ENCODE results near the gene ASIC4. TPM values are rescaled to one million over a fixed set of nuclear protein-coding genes. Genes with fewer than 3 reads are reported as not detected.

The ASIC4 gene
- total RNA-seq, 1 experiment from 2014 or later, result 0.08 TPM

DNA sequence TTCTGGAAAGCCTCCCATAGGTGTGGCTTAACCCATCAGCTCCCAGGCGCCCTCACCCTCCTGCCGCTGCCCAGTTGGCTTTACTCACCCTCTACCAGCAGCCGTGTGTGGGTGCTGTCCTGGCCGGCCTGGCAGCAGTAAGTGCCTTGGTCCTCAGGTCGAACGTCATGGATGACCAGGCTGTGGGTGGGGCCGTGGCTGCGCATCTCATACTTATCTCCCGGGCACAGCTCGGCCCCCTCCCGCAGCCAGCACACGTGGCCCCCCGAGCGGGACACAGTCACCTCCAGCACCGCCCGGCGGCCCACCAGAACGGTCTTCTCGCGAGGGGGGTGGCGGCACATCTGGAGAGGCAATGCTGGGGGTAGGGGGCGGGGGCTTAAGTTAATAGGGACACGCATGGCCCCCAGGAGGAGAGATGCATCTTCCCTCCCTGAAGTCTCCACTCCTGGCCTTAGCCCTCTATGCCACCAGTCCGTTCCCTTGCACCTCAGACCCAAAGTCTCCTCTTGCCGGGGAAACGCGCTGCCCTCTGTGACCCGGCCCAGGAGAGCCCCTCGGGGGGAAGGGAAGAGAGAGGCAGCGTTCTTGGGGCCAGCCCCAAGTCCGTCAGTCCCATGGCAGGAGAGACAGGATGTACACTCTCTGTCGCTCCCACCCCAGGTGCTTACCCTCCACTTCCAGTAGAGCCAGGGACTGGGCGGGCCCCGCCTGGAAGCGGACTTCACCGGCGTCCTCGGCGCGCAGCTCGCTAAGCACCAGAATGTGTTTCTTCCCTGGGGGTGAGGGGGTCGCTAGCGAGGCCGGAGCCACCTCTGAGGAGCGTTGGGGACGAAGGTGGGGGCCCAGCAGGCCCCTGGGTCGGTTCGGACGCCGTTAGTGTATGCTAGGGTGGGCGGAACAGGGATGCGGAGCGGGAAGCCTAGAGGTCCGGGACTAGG lies 37.4 kb downstream of the ASIC4 start:
- no peak for DNase-seq (ENCODE audit: low spot score)

DNA sequence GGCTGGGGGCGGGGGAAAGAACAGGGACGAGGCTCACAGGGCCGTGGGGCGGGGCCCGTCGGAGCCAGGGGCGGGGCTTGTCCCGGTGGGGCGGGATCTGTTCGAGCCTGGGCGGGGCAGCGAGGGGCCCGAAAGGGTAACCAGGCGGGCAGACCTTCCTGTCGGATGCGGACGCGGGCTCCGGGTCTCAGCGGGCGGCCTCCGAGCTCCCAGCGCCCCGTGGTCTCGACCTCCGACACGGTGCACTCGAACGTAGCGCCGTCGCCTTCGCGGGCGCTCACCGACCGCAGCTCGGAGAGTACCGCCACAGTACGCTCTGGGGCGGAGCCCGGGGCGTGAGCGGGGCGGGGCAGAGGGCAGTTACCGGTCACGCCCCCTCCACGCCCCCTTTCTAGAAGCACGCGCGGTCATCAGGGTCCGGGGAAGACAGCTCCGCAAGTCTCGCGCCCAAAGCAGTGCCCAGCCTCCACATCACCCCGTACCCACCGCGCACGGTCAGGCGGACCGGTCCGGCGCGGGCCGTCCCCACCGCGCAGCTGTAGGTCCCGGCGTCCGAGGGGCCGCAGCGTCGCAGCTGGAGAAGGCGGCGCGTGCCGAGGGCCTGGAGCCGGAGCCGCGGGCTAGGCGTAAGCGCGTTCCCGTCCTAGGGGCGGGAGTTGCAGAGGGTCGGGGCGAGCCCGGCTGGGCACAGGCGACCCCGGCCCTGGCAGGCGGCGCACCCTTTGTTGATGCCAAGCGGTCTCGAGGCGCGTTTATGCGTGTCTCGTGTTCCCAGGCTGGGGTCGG lies 38.3 kb downstream of the ASIC4 start:
- no peak for DNase-seq (ENCODE audit: low spot score)

GRCh38 chr2:219553168-219553417 lies 38.8 kb downstream of the ASIC4 start:
- no peak for DNase-seq (ENCODE audit: low spot score)

GRCh38 chr2:219553463-219553963 lies 39.2 kb downstream of the ASIC4 start:
- DNase-seq (ENCODE audit: low spot score), result no peak

DNA sequence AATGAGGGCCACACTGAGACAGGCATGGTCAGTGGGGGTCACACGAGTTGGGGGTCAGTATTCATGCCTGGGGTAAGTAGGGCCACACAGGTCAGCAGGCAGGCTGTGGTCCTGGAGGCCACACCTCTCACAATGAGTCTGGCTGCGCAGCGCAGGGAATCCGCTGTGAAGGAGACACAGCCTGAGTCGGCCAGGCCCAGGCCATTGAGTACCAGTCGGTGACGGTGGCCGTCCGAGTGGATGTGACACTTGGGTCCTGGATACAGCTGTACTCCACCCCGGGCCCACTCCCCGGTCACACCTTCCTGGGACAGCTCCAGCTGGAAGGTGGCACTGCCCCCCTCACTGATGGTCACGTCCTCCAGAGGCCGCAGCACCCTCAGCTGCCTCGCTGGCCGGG lies 40.1 kb downstream of the ASIC4 start:
- no peak for DNase-seq (ENCODE audit: low spot score)

DNA sequence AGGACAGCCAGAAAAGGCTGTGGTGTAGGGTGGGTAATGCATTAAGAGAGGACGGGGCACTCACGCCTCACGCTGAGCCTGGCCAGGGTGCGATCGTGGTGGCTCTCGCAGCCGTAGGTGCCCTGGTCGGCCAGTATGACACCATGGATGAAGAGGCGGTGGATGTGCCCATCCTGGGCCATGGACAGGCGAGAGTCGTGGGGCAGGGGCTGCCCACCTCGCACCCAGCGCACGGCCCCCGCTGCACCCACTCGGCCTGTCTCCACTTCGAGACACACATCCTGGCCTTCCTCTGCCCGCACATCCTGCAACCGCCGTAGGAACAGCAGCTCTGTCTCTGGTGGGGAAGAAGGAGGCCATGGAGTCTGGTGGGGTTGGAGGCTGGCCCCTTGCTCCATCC lies 41.7 kb downstream of the ASIC4 start:
- DNase-seq (ENCODE audit: low spot score), result no peak

DNA sequence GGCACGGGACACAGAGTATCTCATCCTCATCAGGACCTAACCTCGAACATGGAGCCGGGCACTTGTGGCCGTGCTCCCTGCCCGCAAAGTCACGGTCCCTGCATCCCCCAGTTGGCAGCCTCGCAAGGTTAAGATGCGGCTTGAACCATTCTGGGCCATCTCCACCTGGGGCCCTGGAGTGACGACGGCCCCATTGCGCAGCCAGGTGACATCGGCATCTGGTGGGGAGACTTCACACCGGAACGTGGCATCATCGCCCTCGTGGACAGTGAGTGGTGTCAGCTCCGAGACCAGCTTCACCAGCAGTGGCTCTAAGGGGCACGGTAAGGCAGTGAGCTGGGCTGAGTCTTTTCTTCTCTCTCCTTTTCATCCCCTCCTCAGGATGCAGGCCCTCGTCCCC lies 42.1 kb downstream of the ASIC4 start:
- no peak for DNase-seq (ENCODE audit: low spot score)

DNA sequence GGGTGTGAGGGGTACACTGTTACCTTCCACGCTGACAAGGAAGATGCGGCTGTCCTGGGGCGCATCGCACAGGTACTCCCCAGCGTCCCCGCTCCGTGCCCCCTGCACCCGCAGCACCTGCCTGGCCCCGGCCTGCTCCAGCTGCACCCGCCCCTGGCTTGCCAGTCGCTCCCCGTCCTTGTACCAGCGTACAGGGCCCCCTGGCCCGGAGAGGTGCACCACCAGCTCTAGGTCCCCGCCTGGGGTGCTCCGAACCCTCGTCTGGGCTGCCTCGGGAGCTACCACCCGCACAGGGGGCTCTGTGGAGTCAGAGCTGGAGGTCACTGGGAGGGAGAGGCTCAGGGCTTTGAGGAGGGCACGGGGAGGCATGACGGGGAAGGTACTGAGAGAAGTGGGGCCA lies 43.0 kb downstream of the ASIC4 start:
- no peak for DNase-seq (ENCODE audit: low spot score)

DNA sequence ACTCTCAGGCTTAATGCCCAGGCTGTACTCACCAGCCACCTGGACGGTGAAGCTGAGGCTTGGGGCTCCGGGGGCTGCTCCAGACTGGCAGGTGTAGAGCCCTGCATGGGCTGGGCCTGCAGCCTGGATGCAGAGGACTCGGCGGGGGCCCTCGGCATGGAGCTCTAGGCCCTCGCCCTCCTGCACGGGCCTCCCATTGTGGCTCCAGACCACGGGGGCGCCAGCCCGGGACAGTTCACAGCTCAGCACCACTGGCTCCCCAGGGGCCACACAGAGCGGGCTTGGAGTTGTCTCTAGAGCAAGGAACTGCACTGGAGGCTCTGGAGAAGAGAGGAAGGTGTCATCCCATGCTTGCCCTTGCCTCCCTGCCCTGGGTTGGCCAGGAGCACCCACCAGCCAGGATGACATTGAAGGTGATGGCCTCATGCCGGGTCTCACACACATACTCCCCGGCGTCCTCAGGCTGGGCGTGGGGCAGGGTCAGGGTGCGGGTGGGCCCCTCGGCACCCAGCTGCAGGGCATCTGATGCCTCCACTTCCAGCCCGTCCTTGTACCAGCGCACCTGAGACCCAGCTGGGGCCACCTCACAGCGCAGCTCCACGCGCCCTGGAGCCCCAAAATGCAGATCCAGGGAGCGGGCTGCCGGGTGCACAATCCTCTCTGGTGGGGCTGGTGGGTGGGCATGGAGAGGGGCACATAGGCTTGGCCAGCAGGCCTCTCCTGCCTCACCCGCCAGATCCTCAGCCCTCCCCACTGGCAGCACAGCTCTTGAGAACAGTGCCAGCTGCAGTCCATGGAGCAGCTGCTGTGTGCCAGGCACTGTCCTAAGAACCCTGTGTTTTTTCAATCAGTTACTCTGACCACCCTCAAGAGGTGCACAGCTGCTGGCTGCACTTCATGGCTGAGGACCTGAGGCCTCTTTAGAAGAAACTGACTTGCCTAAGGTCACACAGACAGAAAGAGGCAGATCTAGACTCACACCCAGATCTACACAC lies 43.8 kb downstream of the ASIC4 start:
- no peak for DNase-seq (ENCODE audit: low spot score)

DNA sequence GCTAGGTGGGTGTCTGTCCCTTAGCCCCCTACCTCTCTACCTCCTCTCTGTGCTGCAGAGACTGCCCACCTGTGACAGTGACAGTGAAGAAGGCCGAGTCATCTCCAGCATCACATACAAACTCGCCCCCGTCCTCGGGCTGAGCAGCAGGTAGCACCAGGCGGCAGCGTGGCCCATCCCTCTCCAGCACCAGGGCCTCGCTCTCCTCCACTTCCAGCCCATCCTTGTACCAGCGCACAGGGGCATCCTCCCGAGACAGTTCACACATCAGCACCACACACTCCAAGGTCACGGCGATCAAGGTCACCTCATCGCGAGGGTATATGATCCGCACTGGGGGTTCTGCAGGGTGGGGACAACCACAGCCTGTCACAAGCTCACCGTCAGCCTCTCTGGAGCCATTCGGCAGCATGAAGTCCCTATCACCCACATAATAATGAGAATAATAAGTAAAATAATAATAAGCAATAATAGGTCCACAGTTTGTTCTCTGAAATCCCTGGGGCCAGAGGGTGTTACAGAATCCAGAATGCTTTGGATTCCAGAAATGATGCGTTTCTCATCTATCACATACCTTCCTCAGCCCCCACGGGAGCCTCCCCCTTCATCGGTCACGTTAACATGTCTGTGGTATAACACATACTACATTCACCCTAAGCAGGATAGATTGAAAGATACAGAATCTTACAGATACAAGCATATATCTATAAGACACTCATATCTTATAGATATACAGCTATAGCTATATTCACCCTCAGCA lies 45.1 kb downstream of the ASIC4 start:
- no peak for DNase-seq (ENCODE audit: low spot score)

DNA sequence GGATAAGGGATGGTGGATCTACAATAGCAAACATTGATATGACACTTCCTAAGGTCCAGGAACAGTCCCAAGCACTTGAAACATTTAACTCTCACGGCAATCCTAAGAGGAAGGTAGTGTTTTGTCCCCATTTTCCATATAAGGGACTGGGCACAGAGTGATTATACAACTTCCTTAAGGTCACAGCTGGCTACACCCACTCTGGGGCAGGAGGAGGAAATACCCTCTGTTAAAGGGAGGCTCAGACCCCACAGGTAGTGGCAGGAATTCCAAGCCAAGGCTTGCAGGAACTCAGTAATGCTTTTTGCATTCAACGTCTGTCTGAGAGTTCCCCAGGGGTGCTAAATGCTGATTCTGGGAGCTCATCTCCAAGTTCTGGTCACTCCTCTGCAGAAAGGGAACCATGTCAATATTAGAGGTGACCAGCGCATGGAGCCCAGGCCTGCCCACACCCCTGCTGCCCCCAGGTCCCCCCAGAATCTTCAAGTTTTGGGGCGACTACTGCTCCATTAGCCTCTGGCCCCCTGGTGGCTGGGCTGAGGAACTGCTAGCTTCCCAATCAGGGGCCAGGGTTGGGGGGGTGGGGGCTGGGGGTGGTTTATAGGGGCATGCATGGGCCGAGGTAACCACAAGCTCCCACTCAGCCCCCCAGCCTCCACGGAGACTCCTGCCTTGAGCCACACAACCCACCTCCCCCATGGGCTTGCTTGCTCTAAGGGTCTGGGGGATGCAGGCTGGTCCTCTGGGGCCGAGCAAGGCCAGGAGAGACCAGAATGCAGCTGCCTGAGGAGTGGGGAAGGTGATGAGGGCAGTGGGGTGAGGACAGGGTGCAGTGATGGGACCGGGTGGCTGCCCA lies 46.0 kb downstream of the ASIC4 start:
- DNase-seq (ENCODE audit: low spot score), result no peak

GRCh38 chr2:219560893-219561178 lies 46.6 kb downstream of the ASIC4 start:
- no peak for DNase-seq (ENCODE audit: low spot score)

DNA sequence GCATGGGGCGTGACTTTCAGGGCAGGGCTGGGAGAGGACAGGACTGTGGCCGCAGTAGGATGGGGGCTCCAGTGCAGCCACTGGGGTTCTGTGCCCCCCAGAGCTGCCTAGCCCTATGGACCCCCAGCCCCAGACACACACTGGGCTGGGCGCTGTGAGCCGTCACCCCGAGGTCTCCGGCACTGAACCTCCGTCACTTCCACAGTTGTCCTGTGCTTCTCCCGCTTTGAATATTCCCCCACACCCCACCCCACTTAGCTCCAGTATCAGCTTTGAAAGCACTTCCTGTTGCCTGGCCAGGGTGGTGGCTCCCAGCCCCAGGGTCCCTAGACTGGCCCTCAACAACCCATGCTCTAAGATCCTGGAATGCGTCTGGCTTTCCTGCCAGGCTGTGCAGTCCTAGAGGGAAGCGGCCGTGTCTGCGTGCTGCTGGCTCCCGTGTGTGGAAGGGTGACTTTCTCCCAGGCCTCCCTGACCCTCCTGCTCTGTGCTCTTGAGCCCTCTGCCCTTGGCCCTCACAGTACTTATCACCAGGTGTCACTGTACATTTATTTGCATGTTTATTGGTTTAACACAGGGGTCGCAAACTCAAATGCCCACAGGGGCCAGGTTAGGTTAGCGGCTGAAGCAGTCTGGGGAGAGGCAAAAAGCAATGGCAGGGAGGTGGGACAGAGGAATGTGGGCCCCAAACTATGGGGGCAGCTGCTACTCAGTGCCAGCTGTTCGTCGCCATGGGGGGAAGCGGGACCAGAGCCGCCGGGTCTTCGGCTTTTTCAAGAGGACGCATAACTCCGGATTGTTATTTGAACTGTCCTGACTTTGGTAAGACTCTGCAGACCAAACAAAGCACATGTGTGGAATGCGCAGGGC lies 47.1 kb downstream of the ASIC4 start:
- no peak for DNase-seq (ENCODE audit: low spot score)

GRCh38 chr2:219562049-219563020 lies 48.1 kb downstream of the ASIC4 start:
- no peak for DNase-seq (ENCODE audit: low spot score)

DNA sequence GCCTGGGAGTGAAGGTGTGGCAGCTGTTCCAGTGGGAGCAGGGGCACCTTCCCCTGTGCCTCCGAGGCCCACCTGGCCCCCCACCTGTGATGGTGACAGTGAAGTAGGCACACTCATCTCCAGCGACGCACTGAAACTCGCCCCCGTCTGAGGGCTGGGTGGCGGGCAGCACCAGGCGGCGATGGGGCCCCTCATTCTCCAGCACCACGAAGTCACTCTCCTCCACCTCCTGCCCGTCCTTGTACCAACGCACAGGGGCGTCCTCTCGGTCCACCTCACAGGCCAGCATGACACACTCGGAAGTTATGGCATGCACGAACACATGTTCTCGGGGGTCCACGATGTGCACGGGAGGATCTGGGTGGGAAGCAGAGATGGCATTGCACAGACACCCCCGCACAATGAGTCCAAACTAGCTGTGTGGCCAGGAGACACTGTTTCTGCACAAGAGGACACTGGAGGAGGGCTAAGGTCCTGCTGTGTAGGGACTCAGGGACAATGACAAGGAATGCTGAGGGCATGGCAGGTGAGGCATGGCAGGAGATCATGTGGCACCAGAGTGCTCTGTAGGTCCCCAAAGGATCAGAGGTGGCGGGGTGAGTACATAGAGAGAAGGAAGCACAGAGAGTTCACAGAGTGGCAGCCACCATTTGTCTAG lies 49.1 kb downstream of the ASIC4 start:
- no peak for DNase-seq (ENCODE audit: low spot score)

- no peak for DNase-seq (ENCODE audit: low spot score)
Measured at GRCh38 chr2:219565130-219566080, 51.1 kb downstream of the ASIC4 start.

Data from HT-29 (cell line).